IMR-90 (cell line): ENCODE measurements around the gene DAPK3. TPM values are rescaled to one million over a fixed set of nuclear protein-coding genes. Genes with fewer than 3 reads are reported as not detected.

Experiments used
- ATAC-seq: fragments of 200-7000 bp; cut with Tn5 transposase; 2 replicates; pipeline ENCODE4 v1.9.1; 2020; ENCODE audit warnings: low read depth, mild to moderate bottlenecking, moderate library complexity
- BruUV-seq: library from RNA; stranded (reverse); fragments of 400-500 nt; replicated peaks from 2 replicates; lab custom pipeline; 2021; lab: Mats Ljungman, UMichigan
- CTCF ChIA-PET: fragments of 300-600 bp; formaldehyde crosslinking; extraction: SDS; loops from one replicate; lab custom pipeline; 2021; ENCODE audit warnings: antibody characterized with exemption; lab: Yijun Ruan, JAX
- POLR2A ChIA-PET: fragments of 300-600 bp; sonication (Branson Sonifier 250); formaldehyde crosslinking; loops from one replicate; lab custom pipeline; 2022; ENCODE audit warnings: antibody characterized with exemption; ENCODE audit not compliant: unreplicated experiment; lab: Charles Lee
- DNase-seq: peaks from one replicate; pipeline ENCODE4 v3.0.0; 2013
- H2AFZ ChIP-seq: replicated peaks from 2 replicates; pipeline ENCODE3; 2013; ENCODE audit warnings: low read length, mild to moderate bottlenecking; ENCODE audit not compliant: poor library complexity
- H2AK5ac ChIP-seq: 2 replicates; pipeline ENCODE4 v1.6.1; 2013; ENCODE audit warnings: low read depth, low read length, inconsistent platforms
- H2AK9ac ChIP-seq: replicated peaks from 2 replicates; pipeline ENCODE3; 2013; ENCODE audit warnings: mild to moderate bottlenecking, low read depth, low read length, moderate library complexity; ENCODE audit not compliant: poor library complexity
- H2BK120ac ChIP-seq: 2 replicates; pipeline ENCODE4 v1.6.1; 2013; ENCODE audit warnings: low read depth, low read length, inconsistent platforms
- H2BK15ac ChIP-seq: 3 replicates; pipeline ENCODE4 v1.6.1; 2013; ENCODE audit warnings: low read depth, low read length, inconsistent platforms
- H2BK20ac ChIP-seq: 2 replicates; pipeline ENCODE4 v1.6.1; 2013; ENCODE audit warnings: low read depth, mild to moderate bottlenecking, inconsistent platforms, low read length, moderate library complexity
- H2BK5ac ChIP-seq: 2 replicates; pipeline ENCODE4 v1.6.1; 2013; ENCODE audit warnings: mild to moderate bottlenecking, low read depth, low read length, inconsistent platforms; ENCODE audit not compliant: poor library complexity, severe bottlenecking
- H3K14ac ChIP-seq: replicated peaks from 2 replicates; pipeline ENCODE4 v1.6.1; 2013; ENCODE audit warnings: low read depth, low read length, inconsistent platforms
- H3K18ac ChIP-seq: 2 replicates; pipeline ENCODE4 v1.6.1; 2013; ENCODE audit warnings: low read depth, low read length, control low read depth
- H3K23ac ChIP-seq: 2 replicates; pipeline ENCODE4 v1.6.1; 2013; ENCODE audit warnings: low read depth, low read length, inconsistent platforms
- H3K27ac ChIP-seq: 2 replicates; pipeline ENCODE4 v1.5.1; 2013; ENCODE audit warnings: mild to moderate bottlenecking, control low read depth, low read length; ENCODE audit not compliant: insufficient read depth
- H3K27me3 ChIP-seq: 2 replicates; pipeline ENCODE4 v1.6.1; 2013; ENCODE audit warnings: low read length; ENCODE audit not compliant: control insufficient read depth, insufficient read depth
- H3K36me3 ChIP-seq: 2 replicates; pipeline ENCODE4 v1.6.1; 2013; ENCODE audit warnings: low read length, mixed read lengths; ENCODE audit not compliant: control insufficient read depth, insufficient read depth
- H3K4ac ChIP-seq: 2 replicates; pipeline ENCODE4 v1.6.1; 2013; ENCODE audit warnings: low read depth, low read length, inconsistent platforms
- H3K4me1 ChIP-seq: 2 replicates; pipeline ENCODE4 v1.6.1; 2013; ENCODE audit warnings: low read length, mixed read lengths; ENCODE audit not compliant: control insufficient read depth, insufficient read depth
- H3K4me2 ChIP-seq: 2 replicates; pipeline ENCODE4 v1.6.1; 2013; ENCODE audit warnings: low read depth, mild to moderate bottlenecking, control low read depth, low read length, moderate library complexity
- H3K4me3 ChIP-seq: 2 replicates; pipeline ENCODE4 v1.5.1; 2013; ENCODE audit warnings: low read depth, mild to moderate bottlenecking, control low read depth, low read length, moderate library complexity; ENCODE audit not compliant: insufficient read depth
- H3K56ac ChIP-seq: 2 replicates; pipeline ENCODE4 v1.6.1; 2013; ENCODE audit warnings: low read length, inconsistent platforms; ENCODE audit not compliant: insufficient read depth; ENCODE audit errors: extremely low read depth
- H3K79me1 ChIP-seq, 2 experiments: 2 replicates each; pipeline ENCODE4 v1.6.1; 2013; ENCODE audit warnings: low read length in 2 of 2, inconsistent platforms in 1 of 2, low read depth in 1 of 2
- H3K9ac ChIP-seq: 2 replicates; pipeline ENCODE4 v1.6.1; 2013; ENCODE audit warnings: low read depth, low read length, control low read depth
- H3K9me1 ChIP-seq: 2 replicates; pipeline ENCODE4 v1.6.1; 2013; ENCODE audit warnings: low read length, inconsistent platforms; ENCODE audit not compliant: insufficient read depth
- H3K9me3 ChIP-seq: 2 replicates; pipeline ENCODE4 v1.6.1; 2013; ENCODE audit warnings: low read length; ENCODE audit not compliant: control insufficient read depth, insufficient read depth
- H4K20me1 ChIP-seq: 2 replicates; pipeline ENCODE4 v1.6.1; 2013; ENCODE audit warnings: low read length, inconsistent platforms; ENCODE audit not compliant: insufficient read depth
- H4K5ac ChIP-seq: 2 replicates; pipeline ENCODE4 v1.6.1; 2013; ENCODE audit warnings: mild to moderate bottlenecking, low read depth, low read length, control low read depth
- H4K8ac ChIP-seq, 2 experiments: 2 replicates each; pipeline ENCODE4 v1.6.1; 2013; ENCODE audit warnings: low read depth in 2 of 2, low read length in 2 of 2, control low read depth in 1 of 2, inconsistent platforms in 1 of 2
- H4K91ac ChIP-seq: 2 replicates; pipeline ENCODE4 v1.6.1; 2013; ENCODE audit warnings: low read depth, low read length, inconsistent platforms; ENCODE audit not compliant: insufficient read depth
- CEBPB ChIP-seq: IDR thresholded peaks from 2 replicates; pipeline ENCODE4 v1.6.1; 2012; ENCODE audit warnings: low read depth, low read length, improper control_type of control experiment
- CHD1 ChIP-seq: IDR thresholded peaks from 2 replicates; pipeline ENCODE4 v1.6.1; 2012; ENCODE audit warnings: low read depth, low read length, improper control_type of control experiment
- MAZ ChIP-seq: IDR thresholded peaks from 2 replicates; pipeline ENCODE4 v1.6.1; 2012; ENCODE audit warnings: low read depth, mild to moderate bottlenecking, low read length, improper control_type of control experiment, moderate library complexity, borderline replicate concordance
- NFE2L2 ChIP-seq: fragments of 150-350 bp; IDR thresholded peaks from 2 replicates; pipeline ENCODE4 v1.6.1; 2016; ENCODE audit warnings: low read depth, mild to moderate bottlenecking, low read length
- POLR2A ChIP-seq: IDR thresholded peaks from 2 replicates; pipeline ENCODE4 v1.6.1; 2012; ENCODE audit warnings: mild to moderate bottlenecking, low read depth, low read length
- RAD21 ChIP-seq: IDR thresholded peaks from 2 replicates; pipeline ENCODE4 v1.6.1; 2012; ENCODE audit warnings: low read length, improper control_type of control experiment
- RFX5 ChIP-seq: IDR thresholded peaks from 2 replicates; pipeline ENCODE4 v1.8.0; 2012; ENCODE audit warnings: low read depth, mild to moderate bottlenecking, low read length, moderate library complexity
- WGBS, 2 experiments: methylation state at CpG; one replicate each; pipeline versions ENCODE4 v1.1.5 to v1.1.7; 2013; ENCODE audit warnings: missing lambda C conversion rate in 2 of 2; ENCODE audit not compliant: insufficient read length in 1 of 2; ENCODE audit errors: extremely low coverage in 2 of 2; 5-methylcytosine and 5-hydroxymethylcytosine counted together
- dilution Hi-C: fragments of 300-500 bp; cut with HindIII; formaldehyde crosslinking; loops from one replicate; pipeline ENCODE4 v1.14.3; 2018; ENCODE audit warnings: low sequenced_read_pairs; ENCODE audit not compliant: unreplicated experiment
- in situ Hi-C: fragments of 300-500 bp; cut with MboI; formaldehyde crosslinking; loops from 3 replicates; pipeline ENCODE4 v1.14.3; 2019; ENCODE audit warnings: low sequenced_read_pairs, inconsistent platforms, mixed read lengths
- intact Hi-C: fragments of 100-400 bp; cut with micrococcal nuclease; formaldehyde crosslinking; loops from 2 replicates; pipeline ENCODE4 v1.10.0; 2022
- polyA plus RNA-seq, 3 experiments: library from polyadenylated mRNA; depleted of rRNA; stranded (reverse); fragments of >200 nt; gene quantifications; 2 replicates each; pipeline ENCODE4 v1.2.3, GENCODE V29; 2012; ENCODE audit warnings: low replicate concordance in 1 of 3
- total RNA-seq: library from RNA; depleted of rRNA; stranded (reverse); fragments of >200 nt; gene quantifications from 2 replicates; pipeline ENCODE4 v1.2.3, GENCODE V29; 2012
- TF ChIP-seq, protein P1 (sequence below): fragments of 150-350 bp; IDR thresholded peaks from 2 replicates; pipeline ENCODE4 v1.6.1; 2017; ENCODE audit warnings: mild to moderate bottlenecking, antibody characterized with exemption, low read length, low read depth
- TF ChIP-seq, protein P2 (sequence below): conservative IDR thresholded peaks from 2 replicates; pipeline ENCODE4 v1.5.1; 2012; ENCODE audit warnings: mild to moderate bottlenecking, low read depth, low read length, improper control_type of control experiment

The DAPK3 gene
- total and polyA plus RNA-seq, 2 of the 4 experiments (the other 2 are of a cell fraction) = 145 to 188 TPM

DNA sequence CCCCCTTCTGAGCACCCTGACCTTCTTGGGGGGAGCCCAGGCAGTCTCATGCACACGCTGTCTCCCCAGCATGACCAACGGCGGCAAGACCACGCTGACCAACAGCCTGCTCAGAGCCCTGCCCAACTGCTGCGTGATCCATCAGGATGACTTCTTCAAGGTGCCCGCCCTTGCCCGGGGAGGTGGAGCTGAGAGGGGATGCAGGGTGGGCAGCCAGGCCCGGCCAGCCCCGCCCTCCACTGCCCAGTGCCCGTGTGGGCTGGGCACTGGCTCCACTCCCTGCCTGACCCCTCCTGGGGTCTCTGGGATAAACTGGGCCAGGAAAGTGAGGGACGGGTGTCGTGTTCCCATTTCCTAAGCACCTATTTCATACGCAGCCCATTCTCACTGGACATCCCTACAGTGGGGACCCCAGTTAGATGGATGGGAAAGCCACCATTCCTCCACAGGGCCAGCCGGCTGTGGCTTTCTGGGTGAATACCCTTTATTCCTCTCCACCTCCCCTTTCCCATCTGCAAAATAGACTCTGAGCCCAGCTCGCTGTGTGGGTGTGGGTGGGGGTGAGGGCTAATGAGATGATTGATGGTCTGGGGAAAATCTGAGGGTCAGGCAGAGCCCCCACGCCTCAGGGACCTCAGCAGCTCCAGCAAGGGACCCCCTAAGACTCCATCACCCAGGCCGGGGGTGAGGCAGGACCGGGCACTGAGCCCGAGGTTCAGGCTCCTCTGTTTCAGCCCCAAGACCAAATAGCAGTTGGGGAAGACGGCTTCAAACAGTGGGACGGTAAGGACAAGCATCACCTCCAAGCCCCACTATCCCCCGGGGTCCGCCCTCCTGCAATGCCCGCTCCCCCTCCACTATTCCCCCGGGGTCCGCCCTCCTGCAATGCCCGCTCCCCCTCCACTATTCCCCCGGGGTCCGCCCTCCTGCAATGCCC, 34.1 kb downstream of the DAPK3 start:
- no peak overlapping the region for H3K9ac ChIP-seq
- H3K27ac ChIP-seq = no peak overlapping the region
- no peak overlapping the region for H3K4me2 ChIP-seq
- H3K23ac ChIP-seq = no peak overlapping the region
- ChIA-PET CTCF (no interaction called here), POLR2A (no interaction called here)
- no peaks in the 10 kb centered on the region for H3K9me1 ChIP-seq
- no peak overlapping the region for H2BK5ac ChIP-seq
- dilution Hi-C loops (no loop called here), intact Hi-C loops (no loop called here), in situ Hi-C loops (no loop called here)
- no peak overlapping the region for H3K18ac ChIP-seq
- H2AK9ac ChIP-seq = no peak overlapping the region
- no peaks in the 10 kb centered on the region for H4K20me1 ChIP-seq
- H3K4ac ChIP-seq = no peak overlapping the region
- 76% methylated on average over 4 of the region's 29 CpGs; no CpG with 5 or more reads in 1 of the 2 experiments for WGBS, 2 experiments
- H3K4me1 ChIP-seq = no peaks in the 10 kb centered on the region
- H2BK20ac ChIP-seq = no peak overlapping the region
- no peak overlapping the region for H2BK15ac ChIP-seq
- H2AK5ac ChIP-seq = no peak overlapping the region
- H3K4me3 ChIP-seq = no peak overlapping the region
- TF ChIP-seq, protein P1, sequence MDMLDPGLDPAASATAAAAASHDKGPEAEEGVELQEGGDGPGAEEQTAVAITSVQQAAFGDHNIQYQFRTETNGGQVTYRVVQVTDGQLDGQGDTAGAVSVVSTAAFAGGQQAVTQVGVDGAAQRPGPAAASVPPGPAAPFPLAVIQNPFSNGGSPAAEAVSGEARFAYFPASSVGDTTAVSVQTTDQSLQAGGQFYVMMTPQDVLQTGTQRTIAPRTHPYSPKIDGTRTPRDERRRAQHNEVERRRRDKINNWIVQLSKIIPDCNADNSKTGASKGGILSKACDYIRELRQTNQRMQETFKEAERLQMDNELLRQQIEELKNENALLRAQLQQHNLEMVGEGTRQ = no peak
- TF ChIP-seq POLR2A (no peak), CHD1 (no peak), RAD21 (no peak), NFE2L2 (no peak), RFX5 (no peak), MAZ (no peak), CEBPB (no peak)
- TF ChIP-seq, protein P2, sequence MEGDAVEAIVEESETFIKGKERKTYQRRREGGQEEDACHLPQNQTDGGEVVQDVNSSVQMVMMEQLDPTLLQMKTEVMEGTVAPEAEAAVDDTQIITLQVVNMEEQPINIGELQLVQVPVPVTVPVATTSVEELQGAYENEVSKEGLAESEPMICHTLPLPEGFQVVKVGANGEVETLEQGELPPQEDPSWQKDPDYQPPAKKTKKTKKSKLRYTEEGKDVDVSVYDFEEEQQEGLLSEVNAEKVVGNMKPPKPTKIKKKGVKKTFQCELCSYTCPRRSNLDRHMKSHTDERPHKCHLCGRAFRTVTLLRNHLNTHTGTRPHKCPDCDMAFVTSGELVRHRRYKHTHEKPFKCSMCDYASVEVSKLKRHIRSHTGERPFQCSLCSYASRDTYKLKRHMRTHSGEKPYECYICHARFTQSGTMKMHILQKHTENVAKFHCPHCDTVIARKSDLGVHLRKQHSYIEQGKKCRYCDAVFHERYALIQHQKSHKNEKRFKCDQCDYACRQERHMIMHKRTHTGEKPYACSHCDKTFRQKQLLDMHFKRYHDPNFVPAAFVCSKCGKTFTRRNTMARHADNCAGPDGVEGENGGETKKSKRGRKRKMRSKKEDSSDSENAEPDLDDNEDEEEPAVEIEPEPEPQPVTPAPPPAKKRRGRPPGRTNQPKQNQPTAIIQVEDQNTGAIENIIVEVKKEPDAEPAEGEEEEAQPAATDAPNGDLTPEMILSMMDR = no peak
- H3K56ac ChIP-seq = no peak overlapping the region
- no peak overlapping the region for H4K5ac ChIP-seq
- ATAC-seq (no peak), DNase-seq (no peak)
- no peak overlapping the region for H2AFZ ChIP-seq
- H4K91ac ChIP-seq = no peak overlapping the region
- peaks cover 21% of the 10 kb centered on the region for H3K27me3 ChIP-seq
- no peaks in the 10 kb centered on the region for H3K36me3 ChIP-seq
- no peaks in the 10 kb centered on the region for H3K9me3 ChIP-seq
- no peak overlapping the region for H3K14ac ChIP-seq
- no peaks in the 10 kb centered on the region for H3K79me1 ChIP-seq
- BruUV-seq = no TSS peak
- no peak overlapping the region for H4K8ac ChIP-seq
- H2BK120ac ChIP-seq = no peak overlapping the region
